Activated naive CD4-positive, alpha-beta T cell treated with anti-CD3 and anti-CD28 coated beads, Interleukin-2, amount 50 U/mL, for 16 hours (primary cell): ENCODE results near the gene MTARC2.
A peak's percentile ranks its signal among the peaks of the same experiment; 100 is the strongest.

ENCODE experiments used
- DNase-seq: peaks from one replicate; pipeline ENCODE4 v3.0.0-alpha.2; 2020

MTARC2 gene

DNA sequence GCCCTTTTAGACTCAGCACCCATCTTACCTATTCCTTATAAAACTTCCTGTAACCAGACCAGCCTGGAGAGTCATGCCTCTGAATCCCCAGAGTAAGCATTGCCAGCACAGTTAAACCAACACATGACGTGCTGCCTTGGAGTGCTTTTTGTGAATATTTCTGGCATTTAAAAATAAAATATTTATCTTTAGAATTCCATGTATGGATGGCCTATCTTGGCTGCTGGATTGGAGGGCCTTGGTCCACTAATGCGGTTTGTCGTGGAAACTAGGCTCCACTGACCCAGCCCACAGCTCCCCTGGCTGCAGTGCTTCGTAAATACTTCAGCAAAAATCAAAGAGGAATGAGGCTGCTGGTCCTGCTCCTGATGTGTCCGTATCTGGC, 56.1 kb downstream of the MTARC2 start:
- no peak for DNase-seq

DNA sequence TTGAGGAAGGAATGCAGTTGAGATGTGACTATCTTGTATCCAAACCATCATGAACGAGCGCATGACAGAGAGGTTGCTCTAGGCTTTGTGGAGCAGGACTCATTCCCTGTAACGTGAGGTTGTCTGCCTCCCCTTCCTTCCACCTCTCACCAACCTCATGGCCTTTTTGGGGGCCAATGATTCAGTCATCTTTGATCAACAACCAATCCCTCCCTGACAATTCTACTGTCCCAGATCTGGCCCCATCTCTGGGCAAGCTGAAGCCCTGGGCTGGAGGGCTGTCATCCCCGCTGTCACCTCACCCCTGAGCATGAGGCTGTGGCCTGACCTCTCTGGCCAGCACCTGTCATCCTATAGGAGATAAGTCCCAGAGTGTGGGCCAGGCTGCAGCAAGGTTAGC, 58.3 kb downstream of the MTARC2 start:
- no peak for DNase-seq

DNA sequence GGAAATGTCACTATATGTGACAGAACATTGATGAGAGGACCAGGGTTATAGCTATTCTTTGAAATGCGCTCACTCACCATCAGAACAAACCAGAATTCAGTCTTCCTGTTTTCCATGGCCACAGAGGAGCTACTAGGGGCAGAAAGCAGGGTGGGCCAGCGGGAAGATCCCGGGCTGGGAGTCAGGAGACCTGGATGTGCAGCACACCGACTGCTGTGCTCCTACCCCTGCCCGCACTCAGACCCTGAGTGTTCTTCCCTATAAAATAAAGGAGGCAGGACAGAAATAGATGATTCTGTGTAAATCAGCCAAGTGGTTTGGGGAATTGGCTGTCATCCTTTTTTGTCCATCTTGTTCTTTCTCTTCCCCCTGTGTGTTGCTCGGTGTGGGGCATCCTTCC, 59.6 kb downstream of the MTARC2 start:
- no peak for DNase-seq

DNA sequence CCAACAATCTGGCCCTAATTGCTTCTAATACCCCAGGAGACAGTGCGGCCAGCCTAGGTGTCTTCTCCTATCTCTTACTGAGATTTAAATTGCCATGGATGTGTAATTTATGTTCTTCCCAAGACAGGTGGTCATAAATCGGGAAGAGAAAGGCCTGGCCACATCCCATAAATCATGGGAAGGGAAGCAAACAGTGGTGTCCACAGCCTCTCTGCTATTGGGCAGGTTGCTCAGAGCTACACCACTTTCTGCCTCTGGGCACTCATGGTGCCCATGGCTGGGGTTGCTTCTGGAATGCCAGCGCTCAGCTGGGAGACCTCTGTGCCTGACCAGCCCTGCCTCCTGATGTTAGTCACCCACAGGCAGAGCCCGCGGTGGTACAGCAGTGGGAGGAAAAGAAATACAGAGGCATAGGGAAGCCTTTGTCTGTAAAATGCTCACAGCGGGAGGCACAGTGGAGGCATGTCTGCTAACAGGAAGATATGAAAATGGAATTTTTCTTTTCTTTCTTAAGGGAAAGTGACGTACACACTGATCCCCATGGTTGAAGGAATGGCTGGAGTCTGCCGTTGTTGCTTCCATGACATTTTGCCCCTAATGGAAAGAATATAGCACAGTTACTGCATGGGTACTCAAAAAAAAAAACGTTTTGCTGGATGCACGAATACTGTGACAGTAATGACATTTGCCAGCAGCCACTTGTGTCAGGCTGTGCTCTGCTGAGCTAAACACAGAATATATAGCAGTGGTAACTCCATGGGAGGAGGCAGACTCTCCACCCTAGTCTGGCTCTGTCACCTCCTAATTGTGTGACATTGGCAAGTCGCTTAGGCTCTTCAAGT, 60.4 kb downstream of the MTARC2 start:
- no peak for DNase-seq

DNA sequence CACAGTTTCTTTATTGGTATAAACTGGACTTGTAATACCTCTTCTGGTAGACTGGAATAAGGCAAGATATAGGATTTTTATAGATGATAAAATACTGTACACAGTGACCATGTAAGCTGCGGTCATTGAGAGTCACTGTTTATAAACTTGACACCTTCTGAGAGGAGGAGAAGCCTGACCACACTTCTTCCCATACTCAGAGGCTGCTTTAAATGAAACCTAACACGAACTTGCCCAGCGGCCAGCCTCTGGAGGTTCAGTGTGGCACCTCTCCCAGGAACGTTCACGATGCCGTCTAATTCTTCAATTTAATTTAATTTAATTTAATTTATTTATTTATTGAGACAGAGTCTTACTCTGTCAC, 61.0 kb downstream of the MTARC2 start:
- no peak for DNase-seq

DNA sequence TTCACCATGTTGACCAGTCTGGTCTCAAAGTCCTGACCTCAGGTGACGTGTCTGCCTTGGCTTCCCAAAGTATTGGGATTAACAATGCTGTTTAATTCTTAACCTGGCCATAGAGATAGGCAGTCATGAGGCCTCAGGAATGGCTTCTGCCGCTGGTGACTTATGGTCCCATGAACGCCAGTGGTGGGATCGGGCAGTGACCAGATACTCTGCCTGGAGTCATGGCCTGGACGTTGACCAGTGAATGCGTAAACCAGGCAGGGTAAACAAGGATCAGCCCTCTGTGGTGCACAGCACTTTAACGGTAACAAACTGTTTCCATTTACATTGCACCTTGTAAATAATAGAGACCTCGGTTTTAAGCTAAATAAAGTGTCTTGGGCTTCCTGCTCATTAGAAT, 61.6 kb downstream of the MTARC2 start:
- no peak for DNase-seq

DNA sequence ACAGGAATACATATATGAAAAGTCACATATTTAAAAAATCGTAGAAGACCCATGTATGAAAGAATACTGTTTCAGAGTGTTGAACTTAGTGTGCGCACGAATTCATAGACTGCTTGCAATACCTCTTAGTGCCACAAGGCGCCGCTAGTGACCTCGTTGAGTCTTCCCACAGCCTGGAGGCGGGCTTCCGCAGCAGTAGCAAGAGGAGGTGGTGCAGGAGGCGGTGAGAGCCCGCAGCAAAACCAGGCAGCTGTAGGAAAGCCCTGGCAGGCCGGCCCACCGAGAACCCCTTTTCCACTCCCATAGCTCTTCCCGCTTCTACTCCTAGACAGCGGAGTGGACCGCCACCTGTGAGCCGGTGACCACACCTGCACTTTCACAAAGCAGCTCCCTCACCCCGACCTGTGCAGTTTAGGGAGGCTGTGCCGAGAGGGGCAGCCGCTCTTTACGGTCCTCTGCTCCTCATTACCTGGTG, 62.1 kb downstream of the MTARC2 start:
- DNase-seq: peak; percentile 70

DNA sequence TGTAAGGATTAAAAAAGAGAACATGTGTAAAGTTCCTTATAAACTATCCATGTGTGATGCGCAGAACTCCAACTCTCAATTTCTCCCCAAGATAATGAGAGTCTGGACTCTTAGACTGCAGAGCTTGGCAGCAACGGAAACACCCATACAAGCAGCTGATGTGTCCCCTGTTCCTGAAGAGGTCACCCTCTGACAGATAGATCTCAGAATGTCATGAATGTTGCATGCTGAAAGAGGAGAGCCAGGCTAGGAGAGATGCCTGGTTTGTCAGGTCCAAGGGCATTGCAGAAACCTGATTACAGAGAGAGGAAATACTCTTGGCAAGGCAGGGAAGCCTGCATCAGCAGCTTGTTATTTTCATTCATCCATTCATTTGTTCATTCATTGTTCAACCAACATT, 62.8 kb downstream of the MTARC2 start:
- DNase-seq: no peak

DNA sequence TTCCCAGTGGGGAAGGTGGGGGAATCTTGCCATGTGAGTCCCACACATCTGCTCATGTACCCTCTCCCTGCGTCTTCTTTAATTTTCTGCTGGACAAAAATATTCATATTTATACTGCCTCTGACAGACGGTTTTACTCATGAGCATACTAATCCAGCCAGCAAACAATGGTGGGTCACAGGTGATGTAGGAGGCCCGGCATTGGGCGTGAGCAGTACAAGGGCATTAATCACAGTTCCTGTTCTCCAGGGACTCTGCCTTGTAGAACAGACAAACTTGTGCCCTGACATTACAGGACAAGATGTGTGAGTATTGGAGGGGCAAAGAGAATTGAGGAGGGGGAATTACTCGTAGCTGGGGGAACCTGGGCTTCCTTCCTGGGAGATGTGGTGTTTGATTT, 63.6 kb downstream of the MTARC2 start:
- no peak for DNase-seq

DNA sequence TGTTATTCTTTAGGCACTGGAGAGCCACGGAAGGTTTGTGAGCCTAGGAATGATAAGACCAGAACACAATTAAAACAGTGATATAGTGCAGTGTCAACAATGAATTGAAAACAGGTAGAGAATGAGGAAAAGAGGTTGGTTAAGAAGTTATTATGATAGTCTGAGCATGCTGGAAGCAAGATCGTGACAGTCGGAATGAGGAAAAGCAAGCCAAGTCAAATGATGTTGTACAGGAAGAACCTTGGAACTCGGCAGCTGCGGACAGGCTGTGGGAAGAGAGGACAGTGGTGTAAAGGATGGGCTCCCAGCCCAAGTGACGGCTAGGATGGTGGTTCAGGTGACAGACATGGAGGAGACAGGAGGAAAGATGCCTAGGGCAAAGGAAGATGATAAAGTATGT, 64.2 kb downstream of the MTARC2 start:
- DNase-seq: no peak

DNA sequence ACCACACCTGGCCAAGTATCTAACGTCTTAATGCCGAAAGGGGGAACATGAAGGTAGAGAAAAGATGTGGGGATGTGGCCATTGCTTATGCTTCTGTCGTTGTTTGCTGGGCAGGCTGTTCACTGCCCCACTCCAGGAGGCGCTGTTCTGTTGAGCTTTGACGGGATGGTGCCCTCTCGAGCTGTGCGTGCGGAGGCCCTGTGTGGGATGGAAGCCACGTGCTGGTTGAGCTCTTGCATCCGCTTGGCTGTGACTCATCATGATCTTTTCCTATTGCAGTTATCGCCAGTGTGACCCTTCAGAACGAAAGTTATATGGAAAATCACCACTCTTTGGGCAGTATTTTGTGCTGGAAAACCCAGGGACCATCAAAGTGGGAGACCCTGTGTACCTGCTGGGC, 64.9 kb downstream of the MTARC2 start:
- no peak for DNase-seq

DNA sequence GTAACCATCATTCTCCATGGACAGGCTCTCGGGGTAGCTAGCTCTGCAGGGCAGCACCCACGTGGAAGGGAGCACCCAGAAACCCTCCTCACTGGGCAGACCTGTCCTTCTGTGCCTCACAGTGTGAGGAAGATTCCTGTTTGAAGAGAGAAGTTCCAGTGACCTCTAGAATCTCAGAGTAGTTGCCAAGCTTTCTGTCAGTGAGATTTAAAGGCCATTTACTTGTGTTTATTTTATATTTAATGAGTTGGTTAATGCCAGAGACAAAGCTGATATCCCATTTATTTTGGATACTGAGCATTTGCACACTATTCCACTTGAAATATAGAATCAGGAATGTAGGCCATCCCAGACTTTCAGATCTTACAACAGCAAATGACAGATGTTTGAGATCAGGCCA, 67.3 kb downstream of the MTARC2 start:
- DNase-seq: no peak

DNA sequence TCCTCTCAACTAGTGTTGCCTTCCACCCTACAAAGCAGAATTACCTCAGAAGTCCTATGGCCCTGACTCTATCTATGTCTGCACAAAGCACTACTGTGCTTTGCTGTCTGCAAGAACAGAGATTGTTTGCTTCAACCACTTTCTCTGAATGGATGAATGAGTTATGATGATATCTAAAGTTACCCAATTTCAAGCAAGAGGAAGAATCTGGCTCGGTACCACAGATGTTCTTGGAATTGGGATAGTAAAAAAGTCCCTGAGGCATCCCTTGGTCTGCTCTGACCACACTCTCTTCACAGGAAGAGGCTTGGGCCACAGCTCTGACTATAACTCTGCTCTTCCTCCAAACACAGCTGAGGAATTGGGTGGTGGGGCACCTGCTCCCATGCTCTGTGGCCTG, 69.8 kb downstream of the MTARC2 start:
- DNase-seq: no peak

DNA sequence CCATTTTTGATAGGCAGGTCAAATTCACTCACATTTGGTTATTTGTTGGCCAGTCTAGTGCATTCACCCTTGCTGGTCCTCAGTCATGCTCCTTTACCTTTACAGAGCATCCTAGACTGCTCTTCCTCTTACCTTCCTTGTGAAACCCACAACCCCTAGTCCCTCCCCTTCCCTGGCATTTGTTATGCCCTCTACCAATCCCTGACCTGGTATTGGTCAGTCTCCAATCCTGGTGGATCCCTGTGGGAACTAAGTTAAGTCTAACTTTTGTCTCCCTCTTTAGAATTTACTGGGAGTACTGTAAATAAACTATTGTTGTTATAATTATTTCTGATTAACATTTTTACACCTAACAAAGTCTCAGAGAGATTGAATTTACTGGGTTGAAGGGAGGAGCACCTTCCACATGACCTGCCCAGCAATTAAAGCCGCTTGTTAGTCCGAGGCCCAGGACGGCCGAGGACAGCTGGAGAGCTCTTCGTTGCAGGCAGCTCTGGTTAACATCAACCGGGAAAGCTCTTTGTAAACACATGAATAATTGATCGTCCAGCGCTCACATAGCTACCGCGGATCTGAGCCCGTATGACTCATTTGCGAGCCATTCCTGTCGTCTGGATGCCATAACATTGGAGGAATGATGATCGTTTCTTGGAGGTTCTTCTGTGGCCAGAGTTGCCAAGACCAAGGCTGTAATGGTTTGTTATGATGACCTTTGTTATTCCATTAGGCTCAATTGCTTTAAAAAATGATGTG, 70.5 kb downstream of the MTARC2 start:
- no peak for DNase-seq

DNA sequence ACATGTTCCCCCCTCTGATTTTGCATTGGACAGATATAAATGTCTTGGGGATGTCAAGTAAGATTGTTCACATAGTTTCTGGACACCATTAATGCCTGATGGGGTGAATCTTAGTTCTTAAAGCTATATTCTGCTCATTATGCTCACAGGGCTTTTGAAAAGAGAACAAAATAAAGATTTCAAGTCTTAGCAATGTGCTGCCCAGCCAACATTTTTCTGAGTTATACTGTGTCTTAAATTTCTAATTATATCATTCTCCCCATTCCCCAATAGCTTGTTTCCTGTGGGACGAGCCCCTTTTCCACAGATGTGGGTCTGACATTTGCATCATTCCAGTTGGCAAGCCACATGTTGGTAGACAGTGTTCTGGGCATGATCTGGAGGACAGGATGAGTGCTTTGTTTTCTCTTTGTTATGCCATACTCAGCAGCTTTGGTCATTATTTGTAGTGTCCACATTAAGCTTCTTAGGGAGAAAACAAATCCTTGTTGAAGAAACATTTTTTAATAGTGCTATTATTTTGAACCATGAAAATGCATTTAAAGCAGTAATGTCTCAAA, 71.4 kb downstream of the MTARC2 start:
- no peak for DNase-seq

DNA sequence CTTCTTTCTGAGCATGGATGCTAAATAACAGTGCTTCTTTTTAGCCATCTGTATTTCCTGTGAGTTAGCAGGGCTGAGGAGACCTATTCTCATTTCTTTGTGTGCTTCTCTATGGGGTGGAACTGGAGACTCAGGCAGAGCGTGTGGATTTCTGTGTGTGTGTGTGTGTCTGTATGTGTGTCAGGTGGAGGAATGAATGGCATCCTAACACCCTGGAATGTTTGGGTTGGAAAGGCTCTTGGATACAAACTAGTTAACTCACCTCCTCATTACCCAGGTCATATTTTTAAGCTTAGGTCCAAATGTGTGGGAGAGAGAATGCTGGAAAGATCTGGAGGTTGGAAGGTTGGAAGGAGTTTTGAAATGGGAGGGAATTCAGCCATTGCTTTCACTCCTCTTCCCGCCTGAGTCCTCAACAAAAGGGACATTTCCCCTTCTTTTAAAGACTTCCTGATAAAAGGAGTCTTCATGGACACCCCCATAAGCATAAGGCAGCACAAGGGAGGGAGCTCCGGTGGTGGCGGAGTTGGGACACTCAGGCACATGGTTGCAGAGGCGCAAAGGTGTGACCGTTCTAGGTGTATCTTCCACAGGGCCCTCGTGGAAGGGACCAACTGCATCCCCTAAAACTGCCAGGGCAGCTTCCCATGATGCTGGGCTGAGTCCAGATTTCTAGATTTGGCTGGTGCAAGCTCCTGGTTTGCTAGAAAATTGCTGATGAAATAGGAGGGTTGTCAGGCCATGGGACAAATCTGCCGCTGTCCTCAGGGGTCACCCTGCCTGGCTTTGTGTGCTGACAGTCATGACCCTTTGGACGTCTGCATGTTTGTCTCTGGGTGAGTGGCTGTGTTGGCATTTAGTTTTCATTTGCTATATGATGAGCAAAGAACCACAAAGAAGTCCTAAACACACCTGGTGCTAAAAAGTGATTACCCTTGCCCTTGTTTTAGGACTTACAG, 76.2 kb downstream of the MTARC2 start:
- DNase-seq: no peak

DNA sequence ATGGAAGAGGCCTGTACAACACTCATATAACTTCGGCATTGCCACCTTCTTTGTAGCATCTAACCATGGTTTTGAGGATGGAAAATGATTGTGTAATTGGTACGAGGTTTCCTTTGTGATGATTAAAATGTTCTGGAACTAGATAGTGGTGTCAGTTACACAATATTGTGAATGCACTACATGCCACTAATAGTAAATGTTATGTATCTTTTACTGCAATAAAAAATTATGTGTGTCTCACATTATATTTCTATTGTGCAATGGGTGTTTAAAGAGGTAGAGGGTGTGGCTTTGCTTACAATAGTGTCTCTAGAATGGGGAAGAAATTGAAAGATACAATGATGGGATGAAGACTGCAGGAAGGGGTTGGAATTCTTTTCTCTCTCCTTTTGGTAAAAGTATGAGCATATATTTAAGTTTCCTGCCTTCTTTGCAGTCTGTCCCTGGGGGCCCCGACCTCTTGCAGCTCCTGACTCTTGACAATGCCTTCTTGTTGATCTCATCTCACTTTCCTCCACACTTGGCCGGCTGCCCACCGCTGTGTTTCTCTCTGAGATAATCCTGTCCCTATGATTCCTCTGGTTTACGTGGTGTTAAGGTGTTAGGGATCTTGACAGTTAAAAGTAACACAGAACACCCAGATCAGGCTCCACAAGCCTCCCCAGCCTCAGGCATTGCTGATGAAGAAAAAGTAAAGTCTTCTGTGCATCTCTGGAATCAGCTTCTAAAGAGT, 77.9 kb downstream of the MTARC2 start:
- DNase-seq: no peak

DNA sequence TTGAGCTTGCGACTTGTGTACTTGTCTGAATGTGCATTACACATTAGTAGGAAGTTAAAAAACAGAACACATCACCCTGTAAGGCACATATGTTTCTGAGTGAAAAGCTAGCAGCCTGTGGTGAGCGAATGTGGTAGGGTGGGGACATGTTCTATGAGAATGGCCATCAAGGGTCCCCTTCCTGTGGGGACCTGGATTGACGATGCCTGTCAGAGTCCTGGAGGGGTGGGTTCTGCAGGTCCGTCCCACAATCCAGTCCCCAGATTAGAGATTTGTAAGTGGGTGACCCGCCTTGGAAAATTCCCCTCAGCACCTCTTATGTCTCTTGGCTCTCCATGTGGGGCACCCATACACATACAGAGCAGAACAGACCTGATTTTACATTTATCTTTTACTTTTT, 78.6 kb downstream of the MTARC2 start:
- no peak for DNase-seq

DNA sequence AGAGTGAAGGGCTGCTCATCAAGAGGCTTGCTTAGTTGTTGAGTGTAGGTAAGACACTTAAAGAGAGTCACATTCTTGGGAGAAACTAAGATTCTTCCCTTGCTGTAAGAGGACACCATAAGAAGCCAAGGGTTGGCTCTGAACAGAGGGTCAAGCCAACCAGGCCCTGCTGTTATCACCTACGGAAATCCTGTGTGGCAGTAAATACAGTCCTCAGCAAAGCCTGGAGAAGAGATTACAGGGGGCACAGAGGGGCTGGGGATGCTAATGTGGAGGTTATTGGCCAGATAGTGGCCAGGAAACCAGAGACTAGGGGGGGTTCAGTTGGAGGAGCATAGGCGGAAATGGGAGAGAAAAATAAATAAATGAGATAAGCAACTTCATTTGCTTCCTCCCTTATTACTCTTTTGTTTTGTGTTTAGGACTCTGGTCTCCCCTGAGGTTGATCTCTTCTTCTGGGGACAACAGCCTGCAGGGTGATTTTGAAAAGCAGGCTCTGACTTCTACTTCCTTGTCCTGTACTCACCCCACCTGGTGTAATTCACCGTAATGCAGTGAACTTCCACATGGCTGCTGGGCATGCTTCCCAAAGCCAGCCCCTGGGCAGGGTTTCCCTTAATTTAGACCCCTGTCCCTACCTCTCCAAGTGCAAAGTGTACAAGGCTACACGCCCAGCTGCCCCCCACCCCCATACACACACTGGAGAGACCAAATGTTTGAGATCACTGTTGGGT, 79.5 kb downstream of the MTARC2 start:
- DNase-seq: no peak

DNA sequence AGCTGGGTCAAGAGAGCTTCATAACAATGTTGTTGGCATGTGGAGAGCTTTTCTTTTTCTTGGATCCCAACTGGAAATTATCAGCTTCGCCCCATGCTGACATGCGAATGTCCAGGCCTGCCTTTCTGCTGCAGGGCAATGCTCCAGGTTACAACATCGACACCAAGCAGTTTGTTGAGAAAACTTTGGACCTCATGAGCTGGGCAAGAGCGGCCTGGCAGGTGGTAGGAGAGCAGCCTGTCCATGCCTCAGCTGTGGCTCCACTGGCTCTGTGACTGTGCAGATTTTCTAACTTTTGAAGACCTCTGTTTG, 80.0 kb downstream of the MTARC2 start:
- no peak for DNase-seq

DNA sequence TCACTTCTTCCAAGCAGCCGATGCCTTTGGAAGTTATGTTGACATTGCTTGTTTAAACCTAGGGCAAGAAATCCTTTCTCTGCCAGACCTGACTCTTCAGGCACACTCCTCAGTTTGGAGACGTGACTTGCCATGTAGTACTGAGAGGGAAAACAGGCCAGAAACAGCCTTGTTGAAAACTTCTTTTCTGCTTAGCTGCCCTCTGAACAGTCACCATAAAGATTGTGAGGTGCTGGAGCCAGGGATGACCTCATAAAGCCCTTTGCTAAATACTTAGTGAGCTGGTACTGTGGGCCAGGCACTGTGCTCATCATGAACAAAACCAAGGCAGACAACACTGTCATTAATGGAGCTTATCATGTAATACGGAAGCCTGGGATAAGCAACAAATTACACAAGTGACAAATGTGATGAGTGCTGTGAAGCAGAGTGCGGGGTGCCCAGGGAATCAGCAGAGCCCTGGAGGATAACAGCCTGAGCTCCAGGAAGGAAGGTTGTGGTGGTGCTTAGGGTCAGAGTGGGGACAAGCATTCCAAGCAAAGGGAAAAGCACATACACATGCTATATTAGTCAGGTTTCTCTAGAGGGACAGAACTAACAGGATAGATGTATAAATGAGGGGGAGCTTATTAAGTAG, 80.9 kb downstream of the MTARC2 start:
- no peak for DNase-seq
